ENCODE data around the gene DIDO1. TPM values are rescaled to one million over a fixed set of nuclear protein-coding genes. Genes with fewer than 3 reads are reported as not detected.

Gene DIDO1
- total and polyA plus RNA-seq, 12 donors: 19.0 to 51.3 (median 37.3) TPM

GRCh38 chr20:62878244-62879038, 47.9 kb downstream of the DIDO1 start:
- TF ChIP-seq CTCF (IDR thresholded peaks at IDR 0.05) (no peak), POLR2A (IDR thresholded peaks at IDR 0.05) (no peak)
- Histone ChIP-seq H3K4me3 (no peak overlapping the region), H3K9me3 (replicated peaks in 1 of 3) (no peaks in the 10 kb centered on the region), H3K27me3 (no peaks in the 10 kb centered on the region), H3K36me3 (replicated peaks in 1 of 2) (peaks cover 0 to 18% of the 10 kb centered on the region in 2 donors), H3K27ac (no peak overlapping the region), H3K4me1 (replicated peaks in 1 of 2) (peaks cover 0 to 16% of the 10 kb centered on the region in 2 donors)
- DNase-seq: peak in 1 of 7 donors; percentile 14
- intact Hi-C loops (cut with DNase I): no loop called here
- 81 to 89% (median 85%) methylated on average over 20 of the region's 20 CpGs for WGBS, 4 donors

GRCh38 chr20:62876902-62877816, 49.1 kb downstream of the DIDO1 start:
- TF ChIP-seq POLR2A (IDR thresholded peaks at IDR 0.05): no peak
- TF ChIP-seq CTCF (IDR thresholded peaks at IDR 0.05): no peak
- no peaks in the 10 kb centered on the region for H3K27me3 ChIP-seq
- peak in 6 of 7 donors; percentile 66 to 87 (median 77) for DNase-seq
- 59 to 75% (median 65%) methylated on average over 11 to 48 of the region's 48 CpGs for WGBS, 4 donors
- H3K9me3 ChIP-seq (replicated peaks in 1 of 3): no peaks in the 10 kb centered on the region
- H3K27ac ChIP-seq: peak overlapping the region in 3 of 5 donors; percentile 74 to 83 (median 79)
- intact Hi-C loops (cut with DNase I): no loop called here
- peaks cover 0 to 18% of the 10 kb centered on the region in 2 donors for H3K36me3 ChIP-seq (replicated peaks in 1 of 2)
- H3K4me1 ChIP-seq (replicated peaks in 1 of 2): peaks cover 0 to 16% of the 10 kb centered on the region in 2 donors
- H3K4me3 ChIP-seq: no peak overlapping the region

GRCh38 chr20:62876501-62876901, 49.8 kb downstream of the DIDO1 start:
- TF ChIP-seq POLR2A (IDR thresholded peaks at IDR 0.05): no peak
- TF ChIP-seq CTCF (IDR thresholded peaks at IDR 0.05): no peak
- peaks cover 0 to 16% of the 10 kb centered on the region in 2 donors for H3K4me1 ChIP-seq (replicated peaks in 1 of 2)
- H3K27me3 ChIP-seq: no peaks in the 10 kb centered on the region
- WGBS, 4 donors: 69 to 85% (median 73%) methylated on average over 7 to 13 of the region's 13 CpGs
- no peaks in the 10 kb centered on the region for H3K9me3 ChIP-seq (replicated peaks in 1 of 3)
- intact Hi-C loops (cut with DNase I): no loop called here
- peak overlapping the region in 3 of 5 donors; percentile 74 to 83 (median 79) for H3K27ac ChIP-seq
- no peak overlapping the region for H3K4me3 ChIP-seq
- peaks cover 0 to 11% of the 10 kb centered on the region in 2 donors for H3K36me3 ChIP-seq (replicated peaks in 1 of 2)
- DNase-seq: no peak
